GM12874 (cell line): ENCODE results near the gene ZNF521.

Experiments used
- CTCF ChIP-seq: IDR thresholded peaks from 2 replicates; pipeline ENCODE4 v1.5.1; 2011; ENCODE audit warnings: low read depth, mild to moderate bottlenecking, control low read depth, low read length, moderate library complexity; ENCODE audit not compliant: insufficient read depth

ZNF521 gene

DNA sequence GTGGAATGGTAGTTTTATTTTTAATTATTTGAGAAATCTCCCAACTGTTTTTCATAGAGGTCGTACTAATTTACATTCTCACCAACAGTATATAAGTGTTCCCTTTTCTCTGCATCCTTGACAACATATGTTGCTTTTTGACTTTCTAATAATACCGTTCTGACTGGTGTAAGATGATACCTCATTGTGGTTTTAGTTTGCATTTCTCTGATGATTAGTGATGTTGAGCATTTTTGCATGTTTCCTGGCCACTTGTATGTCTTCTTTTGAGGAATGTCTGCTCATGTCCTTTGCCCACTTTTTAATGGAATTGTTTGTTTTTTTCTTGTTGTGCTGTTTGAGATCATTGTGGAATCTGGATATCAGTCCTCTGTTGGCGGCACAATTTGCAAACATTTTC, 242.5 kb downstream of the ZNF521 start:
- no peak for TF ChIP-seq CTCF

DNA sequence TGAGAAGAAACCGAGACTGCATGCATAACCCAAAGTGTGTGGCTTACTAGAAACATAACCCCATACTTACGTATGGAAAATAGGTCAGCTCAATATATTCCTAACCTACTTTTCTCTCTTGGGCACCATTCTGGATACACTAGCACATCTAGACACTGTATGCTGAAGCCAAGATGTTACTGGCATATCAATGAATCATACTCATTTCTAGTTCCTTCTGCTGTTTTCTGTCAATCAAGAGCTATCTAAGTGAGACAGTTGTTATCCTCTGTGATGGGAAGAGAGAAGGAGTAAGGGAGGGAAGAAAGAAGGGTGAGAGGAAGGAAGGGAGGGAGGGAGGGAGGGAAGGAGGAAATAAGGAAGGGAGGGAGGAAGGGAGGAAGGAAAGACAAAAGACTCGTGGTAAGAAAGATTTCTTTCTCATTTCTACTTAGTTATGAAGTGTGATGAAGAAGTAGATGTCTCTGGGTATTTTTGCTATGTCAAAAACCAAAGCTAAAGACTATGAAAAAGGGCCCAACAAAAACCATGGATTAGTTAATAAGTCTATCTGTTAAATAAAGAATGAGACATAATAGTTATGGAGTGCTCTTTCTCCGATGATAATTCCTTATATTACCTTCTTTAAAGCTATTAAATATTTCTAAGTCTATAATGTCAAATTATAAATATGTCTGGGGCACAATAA, 248.4 kb downstream of the ZNF521 start:
- TF ChIP-seq CTCF: no peak

DNA sequence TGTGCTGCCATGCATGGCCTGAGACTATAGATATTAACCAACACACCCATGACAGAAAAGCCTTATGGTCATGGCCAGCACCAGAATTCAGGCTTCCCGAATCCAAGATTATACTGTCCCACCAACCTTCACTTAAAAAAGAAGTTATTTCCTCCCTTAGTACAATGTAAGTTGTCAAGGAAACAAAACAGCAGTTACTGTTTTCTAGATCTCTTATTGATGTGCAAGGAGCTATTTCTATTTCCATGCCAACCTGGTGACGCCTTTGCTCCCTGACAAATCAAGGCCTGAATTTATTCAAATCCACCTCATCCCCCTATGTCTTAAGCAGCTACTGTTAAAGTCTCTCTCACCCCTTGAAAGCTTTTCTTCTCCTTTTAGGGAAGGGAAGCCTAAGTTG, 249.3 kb downstream of the ZNF521 start:
- TF ChIP-seq CTCF: no peak

GRCh38 chr18:25100418-25100817, 251.5 kb downstream of the ZNF521 start:
- TF ChIP-seq CTCF: no peak

DNA sequence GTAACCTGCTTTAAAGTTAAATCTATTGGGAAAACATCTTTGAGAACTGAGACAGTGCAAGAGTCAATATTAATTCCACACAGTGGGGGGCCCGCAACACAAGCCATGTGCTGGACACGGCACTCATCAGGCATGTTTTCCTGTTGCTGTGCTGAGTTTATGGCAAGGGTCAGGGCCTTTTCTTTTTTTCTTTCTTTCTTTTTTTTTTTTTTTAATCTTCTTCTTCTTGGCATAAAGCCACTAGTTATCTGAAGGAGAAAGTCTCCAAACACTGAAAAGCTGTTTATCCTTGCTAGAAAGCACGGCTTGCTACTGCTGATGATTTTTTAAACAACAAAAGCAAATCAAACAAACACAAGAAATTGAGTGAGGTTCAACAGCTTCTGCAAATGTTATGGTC, 252.1 kb downstream of the ZNF521 start:
- TF ChIP-seq CTCF: no peak

GRCh38 chr18:25097569-25098056, 254.4 kb downstream of the ZNF521 start:
- no peak for TF ChIP-seq CTCF

GRCh38 chr18:25097057-25097456, 254.9 kb downstream of the ZNF521 start:
- TF ChIP-seq CTCF: no peak
